IMR-90 (cell line): Measurements from ENCODE around the gene SPDYC. TPM values are rescaled to one million over a fixed set of nuclear protein-coding genes. Genes with fewer than 3 reads are reported as not detected.

Experiments
- ATAC-seq: fragments of 200-7000 bp; cut with Tn5 transposase; 2 replicates; pipeline ENCODE4 v1.9.1; 2020; ENCODE audit warnings: low read depth, mild to moderate bottlenecking, moderate library complexity
- BruUV-seq: library from RNA; stranded (reverse); fragments of 400-500 nt; replicated peaks from 2 replicates; lab custom pipeline; 2021; lab: Mats Ljungman, UMichigan
- CTCF ChIA-PET: fragments of 300-600 bp; formaldehyde crosslinking; extraction: SDS; loops from one replicate; lab custom pipeline; 2021; ENCODE audit warnings: antibody characterized with exemption; lab: Yijun Ruan, JAX
- POLR2A ChIA-PET: fragments of 300-600 bp; sonication (Branson Sonifier 250); formaldehyde crosslinking; loops from one replicate; lab custom pipeline; 2022; ENCODE audit warnings: antibody characterized with exemption; ENCODE audit not compliant: unreplicated experiment; lab: Charles Lee
- DNase-seq: peaks from one replicate; pipeline ENCODE4 v3.0.0; 2013
- H2AFZ ChIP-seq: replicated peaks from 2 replicates; pipeline ENCODE3; 2013; ENCODE audit warnings: low read length, mild to moderate bottlenecking; ENCODE audit not compliant: poor library complexity
- H2AK5ac ChIP-seq: 2 replicates; pipeline ENCODE4 v1.6.1; 2013; ENCODE audit warnings: low read depth, low read length, inconsistent platforms
- H2AK9ac ChIP-seq: replicated peaks from 2 replicates; pipeline ENCODE3; 2013; ENCODE audit warnings: mild to moderate bottlenecking, low read depth, low read length, moderate library complexity; ENCODE audit not compliant: poor library complexity
- H2BK120ac ChIP-seq: 2 replicates; pipeline ENCODE4 v1.6.1; 2013; ENCODE audit warnings: low read depth, low read length, inconsistent platforms
- H2BK15ac ChIP-seq: 3 replicates; pipeline ENCODE4 v1.6.1; 2013; ENCODE audit warnings: low read depth, low read length, inconsistent platforms
- H2BK20ac ChIP-seq: 2 replicates; pipeline ENCODE4 v1.6.1; 2013; ENCODE audit warnings: low read depth, mild to moderate bottlenecking, inconsistent platforms, low read length, moderate library complexity
- H2BK5ac ChIP-seq: 2 replicates; pipeline ENCODE4 v1.6.1; 2013; ENCODE audit warnings: mild to moderate bottlenecking, low read depth, low read length, inconsistent platforms; ENCODE audit not compliant: poor library complexity, severe bottlenecking
- H3K14ac ChIP-seq: replicated peaks from 2 replicates; pipeline ENCODE4 v1.6.1; 2013; ENCODE audit warnings: low read depth, low read length, inconsistent platforms
- H3K18ac ChIP-seq: 2 replicates; pipeline ENCODE4 v1.6.1; 2013; ENCODE audit warnings: low read depth, low read length, control low read depth
- H3K23ac ChIP-seq: 2 replicates; pipeline ENCODE4 v1.6.1; 2013; ENCODE audit warnings: low read depth, low read length, inconsistent platforms
- H3K27ac ChIP-seq: 2 replicates; pipeline ENCODE4 v1.5.1; 2013; ENCODE audit warnings: mild to moderate bottlenecking, control low read depth, low read length; ENCODE audit not compliant: insufficient read depth
- H3K27me3 ChIP-seq: 2 replicates; pipeline ENCODE4 v1.6.1; 2013; ENCODE audit warnings: low read length; ENCODE audit not compliant: control insufficient read depth, insufficient read depth
- H3K36me3 ChIP-seq: 2 replicates; pipeline ENCODE4 v1.6.1; 2013; ENCODE audit warnings: low read length, mixed read lengths; ENCODE audit not compliant: control insufficient read depth, insufficient read depth
- H3K4ac ChIP-seq: 2 replicates; pipeline ENCODE4 v1.6.1; 2013; ENCODE audit warnings: low read depth, low read length, inconsistent platforms
- H3K4me1 ChIP-seq: 2 replicates; pipeline ENCODE4 v1.6.1; 2013; ENCODE audit warnings: low read length, mixed read lengths; ENCODE audit not compliant: control insufficient read depth, insufficient read depth
- H3K4me2 ChIP-seq: 2 replicates; pipeline ENCODE4 v1.6.1; 2013; ENCODE audit warnings: low read depth, mild to moderate bottlenecking, control low read depth, low read length, moderate library complexity
- H3K4me3 ChIP-seq: 2 replicates; pipeline ENCODE4 v1.5.1; 2013; ENCODE audit warnings: low read depth, mild to moderate bottlenecking, control low read depth, low read length, moderate library complexity; ENCODE audit not compliant: insufficient read depth
- H3K56ac ChIP-seq: 2 replicates; pipeline ENCODE4 v1.6.1; 2013; ENCODE audit warnings: low read length, inconsistent platforms; ENCODE audit not compliant: insufficient read depth; ENCODE audit errors: extremely low read depth
- H3K79me1 ChIP-seq, 2 experiments: 2 replicates each; pipeline ENCODE4 v1.6.1; 2013; ENCODE audit warnings: low read length in 2 of 2, inconsistent platforms in 1 of 2, low read depth in 1 of 2
- H3K9ac ChIP-seq: 2 replicates; pipeline ENCODE4 v1.6.1; 2013; ENCODE audit warnings: low read depth, low read length, control low read depth
- H3K9me1 ChIP-seq: 2 replicates; pipeline ENCODE4 v1.6.1; 2013; ENCODE audit warnings: low read length, inconsistent platforms; ENCODE audit not compliant: insufficient read depth
- H3K9me3 ChIP-seq: 2 replicates; pipeline ENCODE4 v1.6.1; 2013; ENCODE audit warnings: low read length; ENCODE audit not compliant: control insufficient read depth, insufficient read depth
- H4K20me1 ChIP-seq: 2 replicates; pipeline ENCODE4 v1.6.1; 2013; ENCODE audit warnings: low read length, inconsistent platforms; ENCODE audit not compliant: insufficient read depth
- H4K5ac ChIP-seq: 2 replicates; pipeline ENCODE4 v1.6.1; 2013; ENCODE audit warnings: mild to moderate bottlenecking, low read depth, low read length, control low read depth
- H4K8ac ChIP-seq, 2 experiments: 2 replicates each; pipeline ENCODE4 v1.6.1; 2013; ENCODE audit warnings: low read depth in 2 of 2, low read length in 2 of 2, control low read depth in 1 of 2, inconsistent platforms in 1 of 2
- H4K91ac ChIP-seq: 2 replicates; pipeline ENCODE4 v1.6.1; 2013; ENCODE audit warnings: low read depth, low read length, inconsistent platforms; ENCODE audit not compliant: insufficient read depth
- CEBPB ChIP-seq: IDR thresholded peaks from 2 replicates; pipeline ENCODE4 v1.6.1; 2012; ENCODE audit warnings: low read depth, low read length, improper control_type of control experiment
- CHD1 ChIP-seq: IDR thresholded peaks from 2 replicates; pipeline ENCODE4 v1.6.1; 2012; ENCODE audit warnings: low read depth, low read length, improper control_type of control experiment
- WGBS, 2 experiments: methylation state at CpG; one replicate each; pipeline versions ENCODE4 v1.1.5 to v1.1.7; 2013; ENCODE audit warnings: missing lambda C conversion rate in 2 of 2; ENCODE audit not compliant: insufficient read length in 1 of 2; ENCODE audit errors: extremely low coverage in 2 of 2; 5-methylcytosine and 5-hydroxymethylcytosine counted together
- dilution Hi-C: fragments of 300-500 bp; cut with HindIII; formaldehyde crosslinking; loops from one replicate; pipeline ENCODE4 v1.14.3; 2018; ENCODE audit warnings: low sequenced_read_pairs; ENCODE audit not compliant: unreplicated experiment
- in situ Hi-C: fragments of 300-500 bp; cut with MboI; formaldehyde crosslinking; loops from 3 replicates; pipeline ENCODE4 v1.14.3; 2019; ENCODE audit warnings: low sequenced_read_pairs, inconsistent platforms, mixed read lengths
- intact Hi-C: fragments of 100-400 bp; cut with micrococcal nuclease; formaldehyde crosslinking; loops from 2 replicates; pipeline ENCODE4 v1.10.0; 2022
- polyA plus RNA-seq, 3 experiments: library from polyadenylated mRNA; depleted of rRNA; stranded (reverse); fragments of >200 nt; gene quantifications; 2 replicates each; pipeline ENCODE4 v1.2.3, GENCODE V29; 2012; ENCODE audit warnings: low replicate concordance in 1 of 3
- total RNA-seq: library from RNA; depleted of rRNA; stranded (reverse); fragments of >200 nt; gene quantifications from 2 replicates; pipeline ENCODE4 v1.2.3, GENCODE V29; 2012

The SPDYC gene
- total and polyA plus RNA-seq, 2 of the 4 experiments (the other 2 are of a cell fraction), result not detected

DNA sequence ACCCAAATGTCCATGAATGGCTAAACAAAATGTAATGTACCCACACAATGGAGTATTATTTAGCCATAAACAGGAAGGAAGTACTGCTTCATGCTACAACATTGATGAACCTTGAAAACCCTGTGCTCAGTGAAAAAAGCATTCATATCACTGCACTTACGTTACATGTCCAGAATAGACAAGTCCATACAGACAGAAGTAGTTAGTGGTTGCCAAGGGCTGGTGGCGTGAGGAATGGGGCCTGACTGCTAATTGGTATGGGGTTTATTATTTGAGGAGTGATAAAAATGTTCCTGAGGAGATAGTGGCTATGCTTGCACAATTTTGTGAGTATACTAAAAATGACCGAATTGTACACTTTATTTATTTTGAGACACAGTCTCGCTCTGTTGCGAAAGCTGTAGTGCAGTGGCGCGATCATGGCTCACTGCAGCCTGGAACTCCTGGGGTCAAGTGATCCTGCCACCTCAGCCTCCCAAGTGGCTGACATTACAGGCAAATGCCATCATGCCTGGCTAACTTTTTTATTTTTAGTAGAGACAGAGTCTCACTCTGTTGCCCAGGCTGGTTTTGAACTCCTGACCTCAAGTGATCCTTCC, 28.0 kb upstream of the SPDYC start:
- Histone ChIP-seq H2BK5ac (no peak overlapping the region), H3K23ac (no peak overlapping the region), H2AK9ac (no peak overlapping the region), H2BK120ac (no peak overlapping the region), H3K4ac (no peak overlapping the region), H4K91ac (no peak overlapping the region), H3K56ac (no peak overlapping the region), H3K9ac (no peak overlapping the region), H3K79me1 (no peaks in the 10 kb centered on the region), H3K4me2 (no peak overlapping the region), H2AK5ac (no peak overlapping the region), H3K4me3 (no peak overlapping the region), H3K18ac (no peak overlapping the region), H3K9me1 (no peaks in the 10 kb centered on the region), H3K27me3 (peaks cover 17% of the 10 kb centered on the region), H4K8ac (no peak overlapping the region), H2AFZ (no peak overlapping the region), H3K4me1 (no peaks in the 10 kb centered on the region), H3K14ac (no peak overlapping the region), H2BK20ac (no peak overlapping the region), H3K36me3 (no peaks in the 10 kb centered on the region), H3K27ac (no peak overlapping the region), H2BK15ac (no peak overlapping the region), H4K20me1 (no peaks in the 10 kb centered on the region), H3K9me3 (no peaks in the 10 kb centered on the region), H4K5ac (no peak overlapping the region)
- dilution Hi-C loops, result no loop called here
- intact Hi-C loops, result no loop called here
- DNase-seq (no peak), ATAC-seq (no peak)
- no TSS peak for BruUV-seq
- CTCF ChIA-PET, result no interaction called here
- POLR2A ChIA-PET, result no interaction called here
- WGBS, 2 experiments, result 92% methylated on average over 5 of the region's 7 CpGs; no CpG with 5 or more reads in 1 of the 2 experiments
- in situ Hi-C loops, result no loop called here
- TF ChIP-seq CEBPB, result 0 out of 2 replicates have a peak, but pooled peaks have one; percentile 1
- no peak for TF ChIP-seq CHD1
